GM19452 (cell line): ENCODE results near the gene CHN1.

Experiments
- ATAC-seq: cut with Tn5 transposase; IDR thresholded peaks from one replicate; pipeline ENCODE4 v1.9.1; 2021; ENCODE audit not compliant: unreplicated experiment

The CHN1 gene

DNA sequence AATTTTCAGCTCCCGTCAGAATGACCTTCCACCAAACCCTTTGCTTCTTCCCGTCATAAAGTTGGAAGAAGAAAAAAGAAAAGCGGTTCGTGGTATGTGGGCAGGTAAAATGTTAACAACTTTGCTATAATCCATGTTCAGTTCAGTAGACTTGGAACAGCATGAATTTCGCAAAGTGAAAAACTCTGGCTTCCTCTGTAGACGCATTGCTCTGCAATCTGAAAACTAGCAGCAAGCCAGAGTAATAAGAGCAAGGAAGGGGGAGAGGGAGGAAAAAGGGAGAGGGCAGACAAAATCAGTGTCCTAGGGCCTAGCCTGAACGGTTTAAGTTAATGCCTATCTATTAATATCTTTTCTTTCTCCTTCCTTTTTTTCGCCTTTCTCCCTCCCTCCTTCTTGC, 214.2 kb downstream of the CHN1 start:
- no peak for ATAC-seq

DNA sequence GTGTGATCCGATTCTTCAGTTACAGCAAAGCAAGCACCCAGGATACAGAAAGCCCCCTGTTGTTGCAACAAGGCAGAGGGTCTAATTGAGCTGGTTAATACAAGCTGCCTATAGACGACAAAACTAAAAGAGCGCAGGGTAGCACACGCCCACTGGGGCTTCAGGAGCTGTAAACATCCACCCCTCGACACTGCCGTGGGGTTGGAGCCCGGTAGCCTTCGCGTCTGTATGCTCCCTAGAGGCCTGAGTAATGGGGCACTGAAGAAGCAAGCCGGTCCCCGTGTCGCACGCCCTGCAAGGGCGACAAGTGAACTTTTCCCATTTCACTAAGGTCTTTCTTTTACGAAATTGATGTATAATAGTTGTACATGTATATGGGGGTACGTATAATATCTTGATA, 216.2 kb downstream of the CHN1 start:
- no peak for ATAC-seq

DNA sequence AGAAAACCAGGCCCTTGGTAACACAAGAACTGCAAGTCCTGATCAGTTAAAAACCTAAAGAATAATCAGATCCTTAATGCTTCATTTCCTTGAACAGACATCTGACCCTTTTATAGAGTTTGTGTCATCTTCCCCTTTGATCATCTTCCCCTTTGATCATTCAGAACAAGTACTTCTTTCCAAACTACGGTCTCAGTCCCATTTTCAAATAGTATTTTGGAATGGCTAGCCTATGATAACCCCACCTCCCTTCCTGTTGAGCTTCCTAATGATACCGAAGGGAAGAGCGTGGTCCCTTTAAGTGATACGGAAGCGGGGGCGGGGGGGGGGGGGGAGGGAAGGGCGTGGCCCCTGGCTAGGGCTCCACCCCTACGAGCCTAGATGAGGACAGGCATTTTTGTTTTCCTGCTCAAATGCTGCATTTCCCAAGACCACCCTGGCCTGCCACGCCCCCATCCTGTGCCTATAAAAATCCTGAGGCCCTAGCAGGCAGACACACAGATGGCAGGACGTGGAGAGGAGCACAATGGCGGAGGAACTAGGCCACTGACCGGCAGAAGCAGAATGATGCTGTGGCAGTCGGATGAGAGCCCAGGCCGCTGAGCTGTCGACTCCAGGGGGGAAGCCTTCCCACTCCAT, 216.8 kb downstream of the CHN1 start:
- no peak for ATAC-seq

- no peak for ATAC-seq
Observed at GRCh38 chr2:174787487-174788205, 217.5 kb downstream of the CHN1 start.

DNA sequence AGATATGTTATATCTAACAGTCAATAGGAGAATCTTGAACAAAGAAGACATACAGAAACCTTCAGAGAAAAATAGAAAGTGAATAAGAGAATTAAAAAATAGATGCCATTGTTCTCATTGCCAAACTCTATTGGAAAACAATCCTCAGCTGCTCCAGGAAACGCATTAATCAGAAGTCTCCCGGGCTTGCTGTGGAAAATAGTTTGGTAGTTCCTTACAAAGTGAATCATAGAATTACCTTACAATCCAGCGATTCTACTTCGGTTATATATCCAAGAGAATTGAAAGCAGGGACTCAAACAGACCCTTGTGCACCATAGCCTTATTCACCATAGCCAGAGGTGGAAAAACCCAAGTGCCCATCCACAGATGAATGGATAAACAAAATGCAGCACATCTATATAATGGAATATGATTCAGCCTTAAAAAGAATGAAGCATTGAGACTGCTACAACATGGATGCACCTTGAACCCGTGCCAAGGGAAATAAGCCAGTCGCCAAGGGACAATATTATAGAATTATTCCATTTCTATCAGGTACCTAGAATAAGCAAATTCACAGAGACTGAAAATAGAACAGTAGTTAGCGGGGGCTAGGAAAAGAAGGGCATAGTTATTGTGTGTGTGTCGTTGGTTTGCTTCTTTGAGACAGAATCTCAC, 219.0 kb downstream of the CHN1 start:
- ATAC-seq, result no peak

DNA sequence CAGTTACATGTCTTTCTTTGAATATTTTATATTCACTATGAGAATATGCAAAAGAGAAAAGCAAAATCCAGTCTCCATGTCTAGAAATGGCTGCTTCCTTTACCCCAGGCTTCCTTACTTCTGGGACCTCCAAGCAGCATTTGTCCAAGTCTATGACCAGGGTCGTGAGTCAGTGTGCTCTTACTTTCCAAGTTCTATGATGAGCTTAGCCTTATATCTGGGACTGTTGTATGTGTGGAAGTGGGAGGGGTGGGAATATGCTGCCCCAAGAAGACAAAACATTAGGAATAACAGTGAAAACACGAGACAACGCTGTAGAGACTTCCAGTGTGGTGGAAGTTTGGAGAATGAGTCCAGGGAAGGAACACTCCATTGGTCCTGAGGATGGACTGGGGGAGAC, 219.7 kb downstream of the CHN1 start:
- no peak for ATAC-seq

DNA sequence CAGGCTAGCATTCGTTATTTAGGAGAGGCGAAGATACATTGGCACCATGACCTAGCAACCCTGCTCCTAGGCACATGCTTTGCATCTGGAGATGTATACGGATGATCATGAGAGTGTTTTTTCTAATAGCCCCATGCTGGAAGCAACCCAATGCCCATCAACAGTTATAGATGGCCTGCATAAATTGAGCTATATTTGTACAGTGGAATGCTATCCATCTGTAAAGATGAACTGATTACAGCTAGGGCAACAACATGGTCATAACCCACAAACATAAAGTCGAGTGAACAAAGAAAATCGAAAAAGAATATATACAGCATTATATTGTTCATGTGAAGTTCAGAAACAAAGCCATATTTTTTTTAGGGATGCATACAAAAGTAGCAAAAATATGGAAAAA, 220.3 kb downstream of the CHN1 start:
- ATAC-seq, result no peak

- ATAC-seq, result no peak
Observed at GRCh38 chr2:174784316-174784715, 220.9 kb downstream of the CHN1 start.

DNA sequence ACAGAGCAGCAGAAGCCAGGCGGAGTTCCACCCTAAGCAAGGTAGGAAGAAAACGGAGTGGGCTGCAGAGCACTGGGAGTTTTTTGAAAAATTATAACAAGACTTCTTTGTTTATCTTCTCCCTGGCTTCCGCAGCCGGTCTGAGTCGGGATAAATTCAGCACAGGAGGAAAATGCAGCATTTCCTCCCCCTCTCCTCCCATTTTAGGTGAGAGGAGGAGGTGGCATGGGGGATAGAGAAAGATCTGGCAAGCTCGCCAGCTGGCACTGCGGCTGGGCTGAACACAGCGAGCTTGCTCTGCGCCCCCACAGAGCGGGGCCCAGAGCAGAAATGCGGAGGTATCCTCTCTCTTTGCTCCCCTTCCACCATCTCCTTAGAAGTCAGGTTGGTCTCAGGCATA, 223.2 kb downstream of the CHN1 start:
- no peak for ATAC-seq

GRCh38 chr2:174781298-174781697, 223.9 kb downstream of the CHN1 start:
- ATAC-seq, result no peak

DNA sequence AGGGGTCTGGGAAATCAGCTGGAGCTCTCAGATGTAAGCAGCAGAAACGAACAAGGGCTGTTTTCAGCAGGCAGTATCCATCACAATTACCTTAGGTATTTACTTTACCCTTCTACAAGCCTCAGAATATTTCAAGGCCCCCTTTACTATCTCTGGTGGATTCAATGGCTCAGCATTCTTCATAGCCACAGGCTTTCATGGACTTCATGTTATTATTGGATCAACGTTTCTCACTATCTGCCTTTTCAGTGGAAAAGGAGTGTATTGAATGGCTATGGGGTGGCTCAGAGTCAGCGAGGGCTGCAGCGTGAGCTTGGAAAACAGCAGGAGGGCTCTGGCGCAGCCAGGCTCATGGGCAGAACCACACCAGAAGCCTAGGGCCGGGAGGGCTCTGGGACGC, 224.3 kb downstream of the CHN1 start:
- ATAC-seq, result no peak

DNA sequence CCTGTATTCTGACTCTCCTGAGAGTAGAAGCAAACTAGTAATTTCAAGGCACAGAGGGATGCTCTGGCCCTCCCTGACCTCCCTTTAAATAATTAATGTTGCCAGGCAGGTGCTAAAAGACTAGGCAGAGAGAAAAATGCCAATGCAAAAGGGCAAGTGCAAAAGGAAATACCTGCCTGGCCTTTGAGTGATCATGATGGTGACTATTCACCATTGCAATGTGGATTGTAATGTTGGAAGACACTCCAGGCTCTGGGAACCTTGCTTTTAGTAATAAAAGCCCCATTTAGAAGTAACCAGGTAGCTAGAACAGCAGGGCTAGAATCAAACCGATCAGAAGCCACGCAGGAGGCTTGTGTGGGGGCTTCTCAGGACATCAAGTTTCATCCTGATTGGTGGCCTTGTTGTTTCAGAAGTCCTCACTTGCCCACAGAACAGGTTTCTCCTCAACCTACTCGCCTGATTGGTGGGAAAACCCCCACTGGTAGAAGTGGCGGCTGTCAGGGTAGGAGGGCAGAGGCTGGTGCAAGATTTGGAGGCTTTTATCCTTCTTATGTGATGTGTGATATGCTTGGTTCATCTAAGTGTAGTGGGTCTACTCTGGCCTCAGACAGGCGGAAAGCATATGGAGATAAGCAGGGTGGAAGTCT, 224.9 kb downstream of the CHN1 start:
- no peak for ATAC-seq

DNA sequence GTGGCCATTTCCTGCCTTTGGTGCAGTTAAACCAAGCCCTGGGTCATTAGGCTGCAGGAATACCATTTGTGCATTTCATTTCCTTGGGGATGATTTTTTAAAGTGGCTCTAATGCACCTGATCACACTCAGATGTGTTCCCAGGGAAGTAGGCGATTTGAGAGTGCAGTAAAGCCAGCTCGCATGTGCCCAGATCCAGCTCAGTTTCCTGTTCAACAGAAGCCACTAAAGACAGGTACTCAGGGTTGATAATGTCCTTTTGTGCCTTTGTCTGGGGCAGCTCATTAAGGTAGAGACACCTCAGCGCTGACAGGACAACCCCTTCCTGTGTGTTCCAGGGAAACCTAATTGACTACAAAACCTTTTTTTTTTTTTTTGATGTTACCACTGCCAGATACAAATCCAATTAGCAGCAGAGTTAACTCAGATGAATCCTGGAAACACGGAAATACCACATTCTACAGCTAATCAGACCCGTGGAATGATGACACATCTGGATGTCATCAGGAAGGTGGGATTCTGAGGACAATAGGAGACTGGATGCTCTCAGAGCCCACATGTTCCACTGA, 225.7 kb downstream of the CHN1 start:
- ATAC-seq, result no peak

DNA sequence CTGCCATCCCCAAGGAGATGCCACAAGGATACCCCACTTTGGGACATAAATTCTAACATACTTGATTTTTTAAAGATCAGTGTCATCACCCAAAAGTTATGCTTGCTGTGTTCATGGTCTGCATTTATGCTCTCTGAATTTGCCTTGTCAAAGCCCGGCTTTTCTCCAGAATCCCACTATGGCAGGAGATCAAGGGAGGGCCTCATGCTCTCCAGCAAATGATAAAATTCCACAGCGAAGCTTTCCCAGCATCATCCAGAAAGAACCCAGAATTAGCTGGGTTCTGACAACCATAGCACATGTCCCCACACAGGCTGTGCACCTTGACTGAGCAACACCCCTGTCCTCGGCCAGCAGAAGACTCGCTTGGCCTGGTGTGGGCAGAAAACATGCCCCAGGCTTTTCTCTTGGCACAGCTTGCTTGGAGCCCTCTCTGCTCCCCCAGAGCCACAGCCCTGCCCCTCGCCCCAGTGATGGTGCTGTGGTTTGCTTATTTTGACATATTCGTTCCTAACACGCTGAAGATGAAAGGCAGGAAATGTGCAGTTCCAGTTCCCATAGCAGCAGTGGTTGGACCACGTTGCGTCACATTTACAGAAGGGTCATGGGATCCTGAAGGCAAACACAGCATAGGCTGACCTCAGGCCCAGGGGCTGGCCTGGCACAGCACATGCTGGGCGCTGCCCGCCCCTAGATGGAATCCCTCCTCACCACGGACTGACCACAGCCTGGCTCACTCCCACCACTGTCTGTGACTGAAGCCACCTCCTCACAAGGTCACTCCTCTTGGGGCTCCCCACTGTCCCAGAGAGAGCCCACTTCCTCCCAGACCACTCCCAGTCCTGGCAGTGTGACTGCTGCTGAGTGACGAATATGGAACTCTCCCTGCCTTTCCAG, 226.8 kb downstream of the CHN1 start:
- ATAC-seq, result peak; percentile 65

GRCh38 chr2:174777347-174778084, 227.7 kb downstream of the CHN1 start:
- no peak for ATAC-seq

GRCh38 chr2:174776675-174777074, 228.5 kb downstream of the CHN1 start:
- no peak for ATAC-seq

DNA sequence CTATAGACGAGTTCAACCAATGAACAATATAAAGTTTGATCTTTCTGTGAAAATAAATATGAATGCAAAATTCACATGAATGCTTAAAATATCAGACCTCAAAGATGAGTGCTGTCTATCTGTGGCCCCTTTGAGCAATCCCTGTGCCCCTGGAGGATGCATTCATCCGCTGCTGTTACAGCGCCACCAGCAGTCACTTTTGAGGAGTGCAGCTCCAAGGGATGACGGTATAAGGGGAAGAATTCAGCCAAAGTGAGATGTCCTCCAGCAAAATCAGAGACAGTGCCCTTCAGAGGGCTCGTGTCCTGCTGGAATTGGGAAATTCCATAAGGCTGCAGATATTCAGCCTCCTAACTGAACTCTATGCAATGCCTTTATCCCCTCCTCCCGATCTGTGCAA, 229.0 kb downstream of the CHN1 start:
- no peak for ATAC-seq

- ATAC-seq, result no peak
Observed at GRCh38 chr2:174775571-174775980, 229.6 kb downstream of the CHN1 start.

DNA sequence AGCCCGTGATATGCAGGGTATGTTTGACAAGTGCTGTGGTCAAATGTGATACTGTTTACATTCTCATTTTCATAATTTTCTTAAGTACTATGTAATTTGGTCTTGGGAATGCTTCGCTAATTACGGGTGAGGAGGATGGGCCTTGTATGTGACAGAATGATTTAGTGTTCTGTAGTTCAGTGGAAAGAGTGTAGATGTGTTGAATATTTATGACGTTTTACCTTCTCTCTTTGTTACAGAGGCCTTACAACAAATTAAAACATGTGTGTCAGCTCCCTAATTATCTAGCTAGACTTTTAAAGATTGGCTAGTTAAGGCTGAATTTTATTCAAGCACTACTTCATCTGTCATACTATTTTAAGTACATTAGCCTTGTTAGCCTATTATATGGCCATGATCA, 230.3 kb downstream of the CHN1 start:
- no peak for ATAC-seq

DNA sequence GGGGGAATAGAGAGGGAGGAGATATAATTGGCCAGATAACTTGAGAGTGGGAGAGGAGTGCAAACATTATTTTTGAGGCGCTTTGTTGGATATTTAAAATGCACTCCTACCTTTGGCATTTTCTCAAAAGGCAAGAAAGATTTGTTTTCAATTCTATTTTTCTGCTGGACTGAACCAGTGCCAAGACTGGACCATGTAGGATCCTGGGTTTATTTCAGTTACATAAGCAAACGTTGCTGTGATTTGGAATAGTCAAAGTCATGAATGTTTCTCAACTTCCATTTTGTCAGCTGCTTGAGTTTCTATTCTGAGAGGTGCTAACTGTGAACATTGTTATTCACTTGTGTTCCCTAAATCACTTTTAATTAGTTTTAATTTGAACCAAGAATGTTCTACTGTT, 232.0 kb downstream of the CHN1 start:
- ATAC-seq, result no peak
